IPS-NIHi11 (cell line): ENCODE data around the gene APH1B.
A peak's percentile ranks its signal among the peaks of the same experiment; 100 is the strongest.
"Not testable (repeated sequence)": the region's sequence is repeated elsewhere in the genome, so short reads cannot be mapped to it uniquely, and the experiment has no call there.

ENCODE experiments used
- DNase-seq: peaks from one replicate; pipeline ENCODE4 v3.0.0; 2012; ENCODE audit warnings: mixed read lengths, low spot score

Gene APH1B

DNA sequence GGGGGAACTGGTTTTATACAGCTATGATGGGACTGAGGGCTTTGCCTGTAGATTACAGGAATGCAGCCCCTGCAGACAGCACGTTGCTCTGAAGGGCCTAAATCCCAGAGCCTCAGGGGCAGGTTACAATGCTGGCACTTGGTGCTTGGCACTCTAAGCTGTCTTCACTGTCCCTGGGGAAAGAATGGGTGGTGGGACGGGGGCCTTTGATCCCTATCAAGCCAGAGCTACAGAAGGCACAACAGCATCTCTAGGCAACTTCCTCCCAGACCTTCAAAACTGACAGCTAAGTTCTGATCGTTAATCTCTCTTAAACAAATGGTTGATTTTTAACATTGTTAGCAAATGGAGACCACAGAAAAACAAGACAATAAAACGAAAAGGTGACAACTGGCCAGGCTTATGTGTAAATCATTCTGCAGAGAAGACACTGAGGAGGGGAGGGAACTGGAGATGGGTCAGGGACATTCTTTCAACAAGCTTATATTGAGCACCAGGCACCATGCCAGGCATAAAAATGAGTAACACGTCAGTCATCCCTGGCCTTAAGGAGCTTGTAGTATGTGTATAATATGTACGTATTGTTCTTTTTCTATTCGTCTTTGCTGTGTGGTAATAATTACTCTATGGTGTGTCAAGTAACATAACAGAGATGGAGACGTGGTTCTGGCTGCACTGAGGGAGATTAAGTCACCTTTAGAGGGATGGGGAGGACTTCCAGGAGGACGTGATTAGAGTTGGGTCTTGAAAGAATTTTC, 55.1 kb downstream of the APH1B start:
- no peak for DNase-seq

DNA sequence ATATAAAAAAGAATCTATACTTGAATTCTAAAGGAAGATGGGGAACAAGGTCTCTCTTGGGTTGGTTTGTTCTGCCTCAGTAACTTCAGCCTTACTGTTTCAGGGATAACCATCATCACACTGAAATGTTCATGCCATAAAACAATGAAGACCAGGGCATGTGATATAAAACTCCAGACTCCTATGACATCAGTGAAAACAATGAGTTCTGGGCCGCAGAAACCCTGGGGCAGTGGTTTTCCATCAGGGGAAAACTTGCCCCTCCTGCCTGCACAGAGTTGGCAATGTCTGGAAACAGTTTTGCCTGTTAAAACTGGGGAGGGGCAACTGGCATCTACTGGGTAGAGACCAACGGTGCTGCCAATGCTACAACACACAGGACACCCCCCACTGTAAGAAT, 57.4 kb downstream of the APH1B start:
- DNase-seq, result no peak

DNA sequence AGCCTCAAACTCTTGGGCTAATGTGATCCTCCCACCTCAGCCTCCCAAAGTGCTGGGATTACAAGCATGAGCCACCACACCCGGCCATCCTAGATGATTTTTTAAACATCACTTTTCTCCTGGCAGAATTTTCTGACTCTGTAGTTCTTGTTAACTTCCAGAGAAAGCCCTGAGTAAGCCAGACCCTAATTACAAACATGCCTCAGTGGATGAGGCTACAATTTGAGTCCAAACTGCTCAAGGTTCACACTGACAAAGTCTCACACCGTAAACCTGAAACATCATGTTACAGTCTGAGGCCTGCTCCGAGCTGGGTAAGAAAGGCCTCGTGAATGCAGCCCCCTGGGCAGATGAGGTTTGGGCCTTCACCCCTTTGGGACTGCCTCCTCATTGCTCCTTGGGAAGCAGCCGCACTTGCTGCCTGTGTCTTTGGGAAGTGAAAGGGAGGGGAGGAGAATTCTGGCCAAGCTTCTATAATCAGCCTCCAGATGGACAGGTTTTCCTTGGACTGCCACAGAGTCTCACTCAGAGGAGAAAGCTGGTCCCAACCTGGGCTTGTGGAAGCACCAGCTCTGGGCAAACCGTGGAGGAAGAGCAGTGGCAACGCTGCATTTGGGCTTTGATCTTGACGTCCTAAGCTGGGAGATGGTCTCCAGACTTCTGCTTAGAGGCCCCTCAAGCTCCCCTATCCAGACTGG, 58.3 kb downstream of the APH1B start:
- DNase-seq, result no peak

DNA sequence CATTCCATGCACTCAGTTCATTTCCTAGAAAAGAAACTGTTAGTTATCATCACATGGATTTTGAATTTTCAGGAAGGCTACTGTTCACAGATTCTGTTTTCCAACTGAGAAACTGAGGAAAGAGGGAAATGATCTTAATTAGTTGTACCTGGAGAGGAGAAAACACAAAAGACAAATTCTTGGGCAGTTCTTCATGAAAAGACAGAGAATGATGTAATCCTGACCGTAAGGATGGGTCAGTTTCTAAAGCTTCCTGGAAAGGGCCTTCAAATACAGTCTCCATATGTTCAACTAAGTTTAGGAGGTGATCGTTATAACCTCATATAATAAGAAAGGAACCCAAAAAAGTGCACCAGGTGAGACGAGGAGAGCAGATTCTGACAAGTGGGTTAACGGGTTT, 59.6 kb downstream of the APH1B start:
- no peak for DNase-seq

DNA sequence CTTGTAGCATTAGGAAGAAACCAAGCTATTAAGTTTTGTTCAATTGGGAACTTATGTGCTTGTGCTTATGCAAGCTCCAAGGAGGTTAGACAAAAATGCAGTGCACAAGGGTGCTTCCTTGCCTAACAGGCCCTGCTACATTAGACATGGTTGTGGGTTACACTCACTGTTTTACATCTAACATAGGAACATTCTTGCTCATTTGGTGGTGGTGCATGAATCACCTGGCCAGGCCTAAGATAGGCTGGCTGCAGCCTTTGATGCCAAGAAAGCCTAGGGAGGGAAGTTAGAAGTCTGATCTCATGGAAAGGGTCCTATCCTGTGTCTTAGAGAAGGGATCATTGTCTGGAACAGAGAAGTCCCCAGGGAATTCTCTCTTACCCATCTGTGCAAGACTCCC, 60.8 kb downstream of the APH1B start:
- no peak for DNase-seq

DNA sequence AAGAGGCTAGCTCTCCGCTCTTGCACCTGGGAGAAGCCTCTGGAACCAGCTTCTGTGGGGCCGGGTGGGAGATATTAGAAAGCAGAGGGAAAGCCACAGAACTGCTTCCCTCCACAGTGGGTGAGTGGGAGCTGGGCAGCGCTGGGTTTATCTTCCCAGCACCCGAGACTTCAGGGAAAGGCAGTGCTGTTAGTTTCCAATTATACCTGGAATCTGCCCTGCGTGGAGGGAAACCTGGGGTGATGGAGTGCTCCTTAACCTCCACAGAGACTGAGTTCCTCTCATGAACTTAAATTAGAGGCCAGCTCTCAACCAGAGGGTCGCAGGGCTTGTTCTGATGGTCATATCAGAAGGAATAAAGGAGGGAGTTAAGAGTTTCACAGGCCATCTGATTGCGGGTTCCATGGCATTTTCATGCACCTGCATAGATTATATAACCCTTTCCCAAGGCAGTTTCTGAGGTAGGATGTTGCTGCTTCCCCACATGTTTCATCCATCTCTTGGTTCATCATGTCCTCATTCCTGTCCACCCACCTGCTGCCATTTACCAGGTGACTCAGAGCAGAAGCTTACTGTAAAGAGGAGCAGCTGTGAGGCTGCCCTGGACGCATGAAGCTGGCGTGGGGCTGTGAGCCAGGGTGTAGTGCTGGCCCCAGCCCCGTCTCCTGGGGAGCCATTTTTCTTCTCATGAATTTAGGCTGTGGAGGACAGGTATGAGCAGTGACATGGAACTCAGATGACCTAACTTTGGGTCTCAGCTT, 61.8 kb downstream of the APH1B start:
- no peak for DNase-seq

DNA sequence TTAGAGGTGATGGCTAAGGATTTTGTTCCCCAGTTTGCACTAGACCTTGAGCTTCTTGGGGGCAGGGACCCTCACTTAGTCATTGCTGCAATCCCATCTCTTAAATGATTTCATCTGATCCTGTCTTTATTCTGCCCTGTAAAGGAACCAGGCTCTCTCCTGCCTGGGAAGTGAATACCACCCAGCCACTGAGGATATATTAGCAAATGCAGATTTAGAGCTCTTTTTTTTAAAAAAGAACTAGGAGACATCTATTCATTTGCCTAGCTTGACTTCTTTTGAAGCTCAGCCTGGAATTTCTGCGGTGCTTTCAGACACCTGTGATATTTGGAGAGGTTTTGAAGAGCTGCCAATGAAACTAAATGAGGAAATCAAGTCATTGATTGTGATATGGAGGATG, 62.4 kb downstream of the APH1B start:
- no peak for DNase-seq

DNA sequence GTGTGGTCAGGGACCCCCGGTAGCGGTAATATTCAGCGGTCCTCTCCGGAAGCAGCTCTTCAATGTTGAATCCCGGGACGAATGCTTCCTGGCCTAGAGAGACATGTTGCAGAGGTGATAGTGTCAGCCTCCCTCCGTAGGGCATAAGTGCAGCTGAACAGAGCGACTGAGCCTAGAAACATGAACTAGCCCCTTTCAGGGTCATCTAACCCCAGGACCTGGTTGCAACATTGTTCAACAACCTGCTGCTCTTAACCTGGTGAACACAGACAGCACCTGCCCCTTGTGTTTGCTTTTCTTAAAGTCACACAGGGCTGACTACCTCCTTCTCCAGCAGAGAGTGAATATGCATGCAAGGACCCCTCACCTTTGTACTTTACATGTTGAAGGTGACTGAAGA, 62.9 kb downstream of the APH1B start:
- DNase-seq, result no peak

DNA sequence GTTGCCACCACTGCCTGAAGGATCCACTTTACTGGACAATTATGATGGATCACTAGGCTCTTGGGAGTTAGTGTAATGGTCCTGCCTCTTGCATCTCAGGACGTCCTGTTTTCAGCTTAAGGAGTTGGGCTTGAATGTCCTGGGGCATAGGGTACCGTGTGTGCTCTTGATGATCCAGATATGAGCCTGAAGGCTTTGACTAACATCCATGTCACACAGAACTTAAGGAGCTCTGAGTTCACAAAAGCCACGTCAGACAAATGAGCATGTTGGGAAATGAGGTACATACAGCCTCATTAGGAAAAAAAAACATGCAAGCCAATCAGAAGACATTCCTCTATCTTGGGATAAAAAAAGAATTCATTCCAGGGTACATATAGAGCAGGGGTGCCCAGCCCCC, 63.5 kb downstream of the APH1B start:
- DNase-seq, result no peak

DNA sequence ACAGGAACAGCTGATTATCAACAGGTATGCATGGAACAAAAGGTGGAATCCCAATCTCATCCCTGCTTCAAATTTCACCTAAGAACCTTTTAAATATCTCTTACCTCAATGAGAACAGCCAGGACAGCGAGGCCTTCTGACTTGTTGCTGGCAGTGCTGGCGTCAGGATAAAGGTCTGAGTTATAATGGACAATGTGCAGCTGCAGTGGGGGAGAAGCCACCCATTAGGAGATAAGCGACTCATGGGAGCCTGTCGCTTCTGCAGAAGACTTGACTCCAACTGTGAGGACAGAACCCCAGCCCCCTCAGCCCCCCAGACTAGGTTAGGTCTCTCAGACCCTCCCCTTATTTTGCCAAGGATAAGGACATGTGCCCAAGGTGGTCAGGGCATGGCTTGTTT, 64.5 kb downstream of the APH1B start:
- DNase-seq, result no peak

DNA sequence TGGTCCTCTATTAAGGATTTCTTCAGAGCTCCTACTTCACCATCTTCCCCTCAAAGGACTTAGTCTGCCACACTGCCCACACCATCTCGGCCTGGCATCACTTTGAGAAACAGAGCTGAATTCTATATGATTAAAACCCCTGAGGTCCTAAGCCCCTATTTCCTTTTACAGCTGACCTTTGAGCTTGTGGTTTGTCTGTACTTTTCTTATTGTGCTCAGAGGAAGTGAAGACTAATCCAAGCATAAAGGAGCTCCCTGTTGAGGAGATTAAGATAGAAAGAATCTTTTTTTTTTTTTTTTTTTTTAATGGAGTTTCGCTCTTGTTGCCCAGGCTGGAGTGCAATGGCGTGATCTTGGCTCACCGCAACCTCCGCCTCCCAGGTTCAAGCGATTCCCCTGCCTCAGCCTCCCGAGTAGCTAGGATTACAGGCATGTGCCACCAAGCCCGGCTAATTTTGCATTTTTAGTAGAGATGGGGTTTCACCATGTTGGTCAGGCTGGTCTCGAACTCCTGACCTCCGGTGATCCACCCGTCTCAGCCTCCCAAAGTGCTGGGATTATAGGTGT, 65.7 kb downstream of the APH1B start:
- not testable (repeated sequence) for DNase-seq

DNA sequence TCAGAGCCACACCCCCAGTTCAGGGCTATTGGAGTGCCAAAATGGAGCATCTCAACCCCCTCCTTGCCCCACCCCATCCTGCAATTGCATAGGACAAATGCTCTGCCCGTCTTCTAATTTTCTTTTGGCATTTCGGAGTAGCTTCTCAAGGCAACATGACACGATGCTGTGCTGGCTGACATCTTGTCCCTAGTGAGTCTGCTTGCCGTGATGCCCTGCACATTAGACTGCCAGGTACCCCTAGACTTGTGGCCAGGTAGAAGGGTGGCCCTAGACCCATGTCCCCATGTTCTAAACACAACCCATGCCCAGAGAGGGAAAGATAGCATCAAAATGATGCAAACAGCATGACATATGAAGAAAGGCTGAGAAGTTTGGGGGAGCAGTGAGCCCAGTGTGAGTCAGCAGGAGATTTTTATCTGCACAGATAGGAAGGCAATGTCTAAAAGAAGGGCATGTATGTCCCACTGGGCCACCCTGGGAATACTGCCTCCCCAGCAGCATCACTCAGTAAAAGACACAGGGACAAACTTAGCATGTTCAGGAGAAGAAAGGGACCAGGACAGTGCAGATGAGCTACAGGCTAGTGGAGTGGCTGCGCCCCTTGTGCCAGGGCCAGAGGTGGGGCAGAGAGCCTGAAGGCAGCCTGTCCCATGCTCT, 67.5 kb downstream of the APH1B start:
- no peak for DNase-seq

DNA sequence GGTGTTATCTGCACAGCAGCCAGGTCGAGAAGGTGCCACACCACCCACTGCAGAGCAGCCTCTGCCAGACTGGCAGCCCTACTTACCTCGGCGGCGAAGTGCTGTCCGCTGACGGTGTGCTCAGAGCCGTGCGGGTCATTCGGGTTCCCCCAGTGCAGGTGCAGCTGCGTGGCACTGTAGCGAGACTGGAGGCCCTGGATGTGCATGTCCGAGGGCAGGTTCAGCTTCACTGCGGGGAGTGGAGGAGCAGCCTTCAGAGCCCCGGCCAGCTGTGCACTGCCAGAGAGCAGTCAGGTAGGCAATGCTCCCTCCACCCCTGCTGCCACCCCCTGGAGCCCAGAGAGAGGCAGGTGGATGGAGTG, 68.0 kb downstream of the APH1B start:
- DNase-seq, result no peak

DNA sequence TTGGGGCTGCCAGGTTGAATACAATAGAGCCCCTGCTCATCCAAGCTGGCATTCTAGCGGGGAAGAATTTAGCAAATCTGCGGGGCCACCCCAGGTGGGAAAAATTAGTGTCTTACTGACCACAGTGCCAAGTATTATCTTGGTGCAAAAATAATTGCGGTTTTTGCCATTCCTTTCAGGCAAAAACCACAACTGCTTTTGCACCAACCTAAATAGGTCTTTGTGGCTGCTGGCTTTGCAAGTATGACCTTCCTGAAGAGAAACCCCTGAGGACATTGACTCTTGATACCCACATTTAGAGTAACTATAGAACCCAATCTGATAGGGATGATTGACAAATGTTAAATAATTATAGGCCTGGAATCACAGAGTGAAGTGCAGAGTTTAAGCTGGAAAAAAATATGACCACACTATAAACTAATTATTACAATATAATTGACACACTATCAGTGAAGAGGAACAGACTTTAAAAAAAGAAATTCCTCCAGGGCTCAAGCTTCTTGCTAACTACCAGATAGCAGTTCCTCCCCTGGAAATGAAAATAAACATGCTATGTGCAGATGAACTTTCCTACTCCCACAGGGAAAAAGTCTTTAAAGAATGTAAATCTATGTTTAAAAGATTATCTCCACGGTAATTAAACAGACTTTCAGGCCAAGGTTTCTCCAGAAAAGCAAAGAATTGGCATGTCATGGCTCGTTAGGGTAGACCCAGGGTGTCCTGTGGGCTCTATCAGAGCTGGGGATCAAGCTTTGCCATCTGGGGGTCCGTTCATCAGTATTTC, 69.9 kb downstream of the APH1B start:
- no peak for DNase-seq

DNA sequence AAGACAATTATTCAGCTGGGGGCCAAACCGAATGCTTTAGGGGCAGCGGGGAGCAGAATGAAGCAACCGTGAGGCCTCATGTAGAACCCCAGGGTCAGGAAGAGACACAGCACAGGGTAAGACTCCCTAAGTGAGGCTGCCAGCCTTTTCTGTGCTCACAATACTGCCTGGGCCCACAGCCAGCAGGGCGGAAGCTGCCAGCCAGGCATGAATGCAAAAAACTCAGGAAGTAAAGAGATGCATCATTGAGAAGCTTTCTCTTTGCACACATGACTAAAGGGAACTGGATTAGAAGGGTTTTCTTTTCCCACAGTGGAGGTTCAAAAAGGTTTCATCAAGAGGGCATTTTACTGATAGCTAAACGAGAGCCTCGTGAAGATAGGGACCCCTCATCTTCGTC, 71.0 kb downstream of the APH1B start:
- DNase-seq, result peak; percentile 47

DNA sequence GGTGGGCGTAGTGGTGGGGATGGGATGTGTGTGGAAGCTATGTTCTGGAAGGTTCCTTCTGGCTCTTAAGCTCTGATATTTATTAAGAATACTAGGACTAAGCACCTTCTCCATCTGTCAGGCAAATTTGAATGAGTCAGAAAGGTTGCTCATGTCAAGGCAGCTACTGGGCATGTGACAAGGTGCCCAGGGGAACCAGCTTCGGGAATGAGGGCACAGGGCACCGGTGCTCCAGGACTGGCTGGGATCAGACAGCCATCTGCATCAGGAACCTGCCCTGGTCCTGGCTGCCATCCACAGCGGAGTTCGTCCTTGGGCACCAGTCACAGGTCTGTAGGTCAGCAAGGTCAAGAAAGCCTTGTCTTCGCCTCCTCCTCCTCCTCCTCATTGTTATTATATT, 71.8 kb downstream of the APH1B start:
- DNase-seq, result no peak

DNA sequence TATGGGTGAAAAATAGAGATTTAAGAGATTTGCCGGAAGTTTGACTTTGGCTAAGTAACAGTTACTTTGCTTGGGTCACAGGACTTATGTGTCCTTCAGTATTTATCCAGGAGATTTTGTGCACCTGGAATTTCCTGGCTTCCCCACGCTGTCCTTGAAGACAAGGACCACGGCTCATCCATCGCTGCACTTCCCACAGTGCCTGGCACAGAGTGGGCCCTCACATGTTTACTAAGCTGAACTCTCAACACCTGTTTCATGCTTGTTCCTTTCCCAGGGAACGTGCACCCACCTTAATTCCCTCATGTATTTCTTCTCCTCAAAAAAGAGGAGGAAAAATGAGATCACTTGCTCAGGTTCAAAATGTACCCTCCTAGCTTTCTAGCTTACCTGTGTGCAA, 72.2 kb downstream of the APH1B start:
- DNase-seq, result no peak

DNA sequence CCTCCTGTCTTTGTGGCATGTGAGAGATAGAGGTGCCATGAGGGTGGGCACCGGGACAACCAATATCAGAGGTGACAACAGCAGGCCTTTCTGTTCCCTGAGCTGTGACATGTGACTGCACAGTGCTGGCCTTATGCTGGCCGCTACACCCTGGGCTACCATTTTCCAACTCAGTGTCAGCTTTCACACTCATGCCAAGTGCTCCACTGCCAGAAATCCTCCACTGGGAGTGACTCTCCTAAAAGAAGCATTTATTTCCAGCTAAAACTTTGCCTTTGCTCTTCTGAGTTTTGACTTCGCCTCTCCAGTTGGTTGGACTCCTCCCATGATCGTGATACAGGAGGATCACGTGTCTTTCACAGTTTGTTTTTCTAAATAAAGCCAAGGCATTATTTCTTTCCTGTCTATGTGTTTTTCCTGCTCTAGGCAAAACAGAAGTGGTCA, 72.8 kb downstream of the APH1B start:
- no peak for DNase-seq

DNA sequence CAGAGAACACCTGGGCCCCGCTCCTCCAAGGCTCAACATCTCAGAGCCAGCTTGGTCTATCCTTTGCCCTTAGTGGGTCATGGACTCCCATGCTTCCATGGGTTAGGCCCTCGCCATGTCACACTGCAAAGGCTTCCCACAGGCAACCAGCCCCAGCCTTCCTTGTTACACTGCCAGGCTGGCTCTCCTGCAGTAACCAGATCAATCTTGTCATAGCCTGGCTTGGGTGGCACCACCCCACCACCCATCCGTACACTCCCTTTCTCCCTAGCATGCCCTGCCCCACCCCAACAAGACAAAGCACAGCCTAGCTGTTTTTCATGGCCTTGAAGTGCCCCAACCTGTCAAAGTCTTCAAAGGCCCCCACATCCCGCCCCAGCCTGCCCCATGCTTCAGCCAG, 73.8 kb downstream of the APH1B start:
- DNase-seq, result no peak

DNA sequence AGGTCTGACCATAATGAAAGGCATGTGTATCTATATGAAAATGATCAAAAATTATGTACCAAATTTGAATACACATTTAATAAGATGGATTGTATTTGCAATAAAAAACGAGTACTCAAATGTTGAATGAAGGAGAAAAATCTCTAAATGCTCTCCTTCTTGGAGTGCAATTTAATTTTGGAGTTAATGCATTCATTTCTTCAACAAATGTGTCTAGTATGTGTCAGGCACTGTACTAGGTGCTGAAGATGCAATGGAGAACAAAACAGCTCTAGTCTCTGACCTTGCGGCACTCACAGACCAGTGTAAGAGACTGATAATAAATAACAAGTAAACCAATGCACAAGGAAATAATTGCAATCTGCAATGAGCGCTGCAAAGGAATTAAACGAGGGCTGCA, 75.4 kb downstream of the APH1B start:
- no peak for DNase-seq

DNA sequence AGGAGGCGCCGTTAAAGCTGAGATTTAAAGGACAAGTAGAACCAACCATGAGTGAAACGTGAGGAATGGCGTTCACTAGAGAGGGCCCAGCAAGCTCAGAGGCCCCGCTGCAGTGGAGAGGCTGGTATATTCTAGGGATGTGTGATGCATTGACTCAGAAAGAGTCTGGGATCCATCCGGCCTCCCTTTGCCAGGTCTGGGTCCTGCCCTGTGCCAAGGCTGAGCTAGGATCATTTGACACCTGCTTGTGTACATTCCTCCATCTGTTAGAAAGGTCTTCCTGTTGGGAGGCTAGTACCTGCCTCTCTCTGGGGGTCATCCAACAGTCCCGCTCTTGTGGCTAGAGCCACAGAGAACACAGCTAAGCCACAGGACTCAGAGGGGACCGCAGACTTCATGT, 75.9 kb downstream of the APH1B start:
- no peak for DNase-seq

DNA sequence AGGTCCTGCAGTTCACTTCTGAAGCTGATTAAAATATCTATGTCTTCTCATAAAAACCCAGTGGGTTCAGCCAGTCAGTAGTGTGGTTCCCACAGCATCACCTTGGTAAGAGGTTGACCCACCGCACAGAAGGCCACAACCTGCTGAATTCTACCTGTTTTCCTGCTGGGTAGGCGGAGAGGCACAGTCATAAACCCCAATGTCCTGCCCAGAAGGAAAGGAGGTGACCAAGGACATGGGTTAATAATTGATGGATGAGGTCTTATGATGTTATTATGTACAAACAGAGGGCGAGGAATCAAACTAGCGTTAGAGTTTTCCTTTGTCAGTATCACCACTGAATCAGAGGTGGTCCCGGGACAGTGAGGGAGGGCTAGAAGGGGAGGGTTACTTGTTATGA, 76.5 kb downstream of the APH1B start:
- DNase-seq, result no peak
